HG03159 (cell line): ENCODE results near the gene GDPD2.

Experiments used
- ATAC-seq: cut with Tn5 transposase; IDR thresholded peaks from one replicate; pipeline ENCODE4 v1.9.1; 2021; ENCODE audit warnings: mild to moderate bottlenecking, moderate library complexity; ENCODE audit not compliant: unreplicated experiment

GDPD2 gene

DNA sequence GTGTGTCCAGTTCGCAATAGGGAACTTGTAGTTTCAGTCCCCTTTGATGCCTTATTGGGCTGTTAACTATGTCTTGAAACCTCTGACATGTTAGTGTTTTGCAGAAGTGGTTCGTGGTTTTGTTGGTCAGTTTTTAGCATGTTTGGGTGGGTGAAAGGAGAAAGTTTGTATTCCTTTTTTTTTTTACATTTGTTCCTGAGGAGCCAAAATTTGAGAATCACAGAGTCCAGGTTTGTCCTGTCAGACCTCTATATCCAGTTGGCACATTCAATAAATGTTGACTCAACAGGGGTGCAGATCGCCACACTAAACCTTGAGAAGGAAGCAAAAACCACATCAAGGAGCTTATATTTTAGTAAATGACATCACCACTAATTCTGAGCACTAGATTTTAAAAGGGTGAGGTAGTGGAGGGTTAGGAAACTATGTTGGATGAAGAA, 47.8 kb downstream of the GDPD2 start:
- peak; percentile 57 for ATAC-seq

DNA sequence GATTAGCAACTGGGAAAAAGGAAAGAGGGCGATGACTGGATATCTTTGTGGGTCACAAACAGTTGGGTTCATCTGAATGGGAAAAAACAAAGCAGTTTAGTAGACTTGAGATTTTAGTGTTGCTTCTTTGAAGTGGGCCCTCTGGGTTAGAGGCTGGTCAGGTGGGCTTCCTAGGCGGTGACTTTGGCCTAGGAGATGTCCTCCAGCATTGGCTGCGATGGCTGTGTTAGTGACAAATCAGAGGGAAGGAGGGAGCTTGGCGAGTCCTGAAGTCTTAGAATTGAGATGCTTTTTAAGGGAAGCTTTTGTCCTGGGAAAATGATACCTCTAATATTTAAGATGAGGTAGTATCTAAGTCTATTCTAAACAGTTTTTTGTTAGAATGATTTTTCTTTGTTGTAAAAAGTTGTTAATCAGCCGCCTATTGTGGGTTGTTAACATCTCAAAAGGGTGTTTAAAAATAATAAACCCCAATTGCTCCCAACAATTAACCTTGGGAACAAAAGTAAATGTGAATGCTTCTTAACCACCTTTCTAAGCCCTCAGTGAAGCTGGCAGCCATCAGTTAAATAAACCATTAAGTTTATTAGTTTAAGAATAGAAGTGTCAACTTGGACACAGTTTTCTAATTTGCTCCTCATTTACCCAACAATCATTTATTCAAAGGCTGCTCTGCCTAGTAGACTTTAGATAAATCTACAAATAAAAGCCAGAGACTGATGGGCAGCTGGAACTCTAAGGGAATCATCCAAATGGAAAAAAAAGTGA, 53.2 kb downstream of the GDPD2 start:
- ATAC-seq = no peak

DNA sequence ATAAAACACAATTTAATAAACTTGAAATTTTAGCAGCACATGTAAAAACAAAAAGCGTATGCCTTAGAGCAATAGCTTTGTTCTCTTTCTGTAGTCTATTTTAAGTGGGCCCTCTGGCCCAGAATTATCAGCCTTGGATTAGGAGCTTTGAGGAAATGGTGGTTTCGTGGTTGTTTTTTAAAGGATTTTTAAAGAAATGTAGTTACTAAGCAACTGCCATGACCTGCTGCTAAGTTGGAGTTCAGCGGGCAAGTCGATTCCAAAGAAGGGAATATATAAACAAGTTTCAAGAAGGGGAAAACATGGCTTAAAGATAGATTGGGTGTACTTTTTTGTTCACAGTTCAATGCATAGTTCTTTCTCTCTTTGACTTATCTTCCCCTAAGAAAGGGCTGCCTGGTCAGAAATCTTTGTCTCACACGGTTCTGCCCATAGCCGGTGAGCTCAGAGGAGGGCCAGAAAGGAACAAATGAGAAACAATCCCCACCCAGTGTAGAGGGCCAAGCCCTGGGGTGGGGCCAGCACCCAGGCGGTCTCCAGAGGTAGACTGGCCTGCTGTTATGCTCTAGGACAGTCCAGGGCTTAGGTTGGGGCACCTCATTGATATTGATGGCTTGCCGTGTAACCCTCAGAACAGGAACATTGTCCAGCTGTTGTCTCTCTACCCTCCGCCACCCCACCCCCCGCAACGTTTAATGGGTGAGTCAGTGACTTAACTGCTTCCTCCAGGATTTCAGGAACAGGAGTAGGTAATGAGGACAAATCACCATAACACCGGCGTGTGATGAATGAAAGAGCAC, 54.0 kb downstream of the GDPD2 start:
- no peak for ATAC-seq

DNA sequence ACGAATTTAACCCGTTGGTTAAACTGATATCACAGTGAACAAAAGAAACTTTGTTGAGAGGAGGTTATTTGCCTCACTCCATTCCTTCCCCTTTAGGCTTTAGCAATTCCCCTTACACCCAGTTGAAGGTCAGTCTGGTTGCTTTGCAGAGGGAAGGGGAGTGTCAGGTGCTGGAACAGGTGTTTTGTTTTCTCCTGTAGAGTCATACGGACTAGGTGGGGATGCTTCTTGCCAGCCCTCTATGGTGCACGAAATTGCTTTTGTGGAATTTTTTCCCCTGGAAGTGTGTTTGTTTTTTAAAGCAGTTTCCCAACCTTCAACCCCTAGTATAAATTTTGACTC, 54.6 kb downstream of the GDPD2 start:
- ATAC-seq = no peak

DNA sequence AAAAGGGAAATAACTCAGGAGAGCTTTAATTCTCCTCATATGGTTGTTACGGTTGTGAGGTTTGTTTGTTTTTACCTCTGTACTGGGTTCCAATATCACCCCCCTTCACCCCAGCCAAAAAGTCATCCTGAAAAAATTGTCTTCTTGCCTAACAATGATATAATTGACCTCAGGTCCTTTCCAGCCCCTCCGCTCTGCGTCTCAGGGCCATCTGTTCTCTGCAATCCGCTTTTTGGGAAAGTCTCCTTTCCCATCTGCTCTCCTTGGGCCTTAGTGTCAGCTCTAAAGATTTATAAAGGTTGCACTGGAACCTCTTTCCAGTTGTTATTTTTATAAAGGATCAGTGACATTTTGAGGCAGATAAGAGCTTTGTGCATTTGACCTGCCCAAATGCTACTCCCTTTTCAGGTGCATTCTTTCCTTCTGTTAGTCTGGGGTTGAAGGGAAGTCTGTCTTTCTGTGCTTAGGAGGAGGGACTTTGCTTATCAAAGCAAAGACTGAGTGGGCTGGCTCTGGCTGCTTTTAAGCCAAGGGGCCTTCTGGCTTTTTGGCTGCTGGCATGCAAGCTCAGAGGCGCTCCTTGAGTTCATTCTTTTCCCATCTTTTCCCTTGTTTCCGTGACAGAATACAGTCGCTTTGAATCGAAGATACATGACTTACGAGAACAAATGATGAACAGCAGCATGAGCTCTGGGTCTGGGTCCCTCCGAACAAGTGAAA, 55.6 kb downstream of the GDPD2 start:
- no peak for ATAC-seq

DNA sequence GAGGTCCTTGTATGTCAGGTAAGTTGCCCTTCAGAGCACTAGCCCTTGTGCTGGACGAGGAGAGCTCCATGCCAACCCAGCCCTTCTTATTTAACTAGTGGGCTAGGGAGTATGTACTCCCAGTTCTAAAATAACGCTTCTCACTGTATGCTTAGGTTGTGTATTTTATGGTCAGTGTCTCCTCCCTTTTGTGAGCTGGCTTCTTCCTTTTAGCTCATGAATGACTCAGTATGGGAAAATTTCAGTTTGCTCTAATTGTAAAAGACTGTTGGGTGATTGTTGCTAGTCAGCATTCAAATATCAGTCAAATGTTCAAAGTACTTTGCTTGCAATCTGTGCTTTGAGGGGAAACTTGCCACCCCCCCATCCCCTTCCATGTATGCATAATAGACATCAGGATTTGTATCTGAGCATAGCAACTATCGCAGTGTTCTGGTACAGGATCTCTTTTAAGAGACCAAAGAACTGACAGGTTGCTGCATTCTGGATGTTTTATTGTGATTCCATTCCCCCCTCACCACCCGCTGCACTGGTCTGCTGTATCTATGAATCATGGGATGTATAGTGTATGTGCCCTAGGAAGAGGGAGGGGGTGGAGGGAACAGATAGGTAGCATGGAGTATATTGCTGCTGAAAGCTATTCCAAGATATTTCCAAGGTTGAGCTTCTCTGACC, 56.3 kb downstream of the GDPD2 start:
- ATAC-seq = no peak

DNA sequence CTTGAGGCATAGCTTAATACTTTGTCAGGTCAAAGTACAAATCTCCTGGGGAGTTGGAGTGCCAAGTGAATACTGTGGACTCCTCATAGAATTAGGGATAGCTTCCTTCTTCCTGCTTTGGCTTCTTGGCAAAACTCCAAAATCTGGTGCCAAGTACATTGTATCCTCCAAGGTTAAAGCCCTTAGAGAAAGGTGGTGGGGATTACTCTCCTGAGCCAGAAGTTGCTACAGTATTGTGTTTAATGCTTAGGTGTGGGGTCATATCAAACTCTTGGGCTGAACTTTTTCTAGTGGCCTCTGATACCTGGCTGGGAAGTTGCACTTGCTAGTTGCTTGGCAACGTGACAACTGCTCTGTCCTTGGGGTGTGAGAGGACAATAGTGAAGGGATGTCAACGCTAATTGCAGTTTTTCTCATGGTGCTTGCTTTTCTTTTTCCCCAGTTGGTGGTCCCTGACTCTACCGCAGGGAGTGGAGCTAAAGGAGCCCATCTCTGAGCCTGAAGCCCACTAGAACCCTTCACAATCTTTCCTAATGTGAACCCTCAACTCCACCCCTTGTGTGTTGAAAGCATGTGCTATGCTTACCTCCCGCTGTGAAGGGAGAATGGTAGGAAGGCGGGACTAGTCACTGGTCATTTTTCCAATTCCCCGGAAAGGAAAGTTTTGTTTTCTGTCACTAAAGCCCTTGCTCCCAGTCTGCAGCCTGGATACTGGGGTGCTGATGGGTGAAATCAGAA, 57.0 kb downstream of the GDPD2 start:
- ATAC-seq = no peak

DNA sequence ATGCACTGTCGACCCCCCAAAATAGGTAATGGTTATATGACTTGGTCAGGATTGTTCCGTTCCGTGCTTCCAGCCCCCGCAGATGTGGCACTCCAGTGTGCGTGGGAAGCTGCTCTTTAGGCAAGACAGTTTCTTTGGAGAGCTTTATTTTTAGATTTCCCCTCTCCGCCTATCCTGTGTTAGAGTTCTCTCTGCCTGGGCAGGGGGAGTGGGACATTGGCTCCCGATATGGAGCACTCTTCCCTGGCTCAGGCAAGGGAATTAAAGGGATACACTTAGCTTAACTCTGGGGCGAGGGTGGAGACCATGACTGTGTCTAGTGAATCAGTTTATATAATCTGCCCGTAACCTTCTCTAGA, 57.5 kb downstream of the GDPD2 start:
- no peak for ATAC-seq

DNA sequence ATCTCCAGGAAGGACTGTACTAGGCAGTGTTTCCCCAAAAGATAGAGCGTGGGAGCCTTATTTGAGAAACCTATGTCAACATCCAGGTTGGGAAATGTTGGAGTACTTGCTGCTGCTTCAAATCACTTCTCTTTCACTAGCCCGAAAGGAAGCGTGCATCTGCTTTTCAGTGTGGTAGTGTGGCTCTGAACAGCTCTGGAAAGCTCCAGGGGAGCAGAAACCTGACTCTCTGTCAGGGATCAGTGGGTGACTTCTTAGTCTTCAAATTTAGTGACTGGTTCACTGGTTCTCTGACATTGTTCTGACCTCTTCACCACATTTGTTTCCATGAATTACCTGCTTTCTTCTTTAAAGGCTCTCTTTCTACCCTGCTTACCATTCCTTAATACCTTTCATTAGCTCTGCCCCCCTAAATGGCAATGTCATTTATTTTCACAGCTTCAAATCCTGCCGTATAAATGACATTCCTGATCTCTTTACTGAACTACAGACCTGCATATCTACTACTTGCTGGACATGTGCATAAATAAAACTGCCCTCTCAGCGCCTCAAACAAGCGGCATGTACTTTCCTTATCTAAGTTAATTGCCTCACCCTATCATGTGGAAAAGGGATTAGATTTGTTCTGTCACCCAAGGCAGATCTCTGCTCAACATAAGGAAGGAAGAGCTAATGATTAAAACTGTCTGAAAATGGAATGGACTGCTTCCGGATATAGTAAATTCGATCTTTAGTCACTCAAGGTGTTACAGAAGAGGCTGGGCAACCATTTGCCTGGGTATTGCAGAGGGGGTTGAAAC, 58.6 kb downstream of the GDPD2 start:
- no peak for ATAC-seq

DNA sequence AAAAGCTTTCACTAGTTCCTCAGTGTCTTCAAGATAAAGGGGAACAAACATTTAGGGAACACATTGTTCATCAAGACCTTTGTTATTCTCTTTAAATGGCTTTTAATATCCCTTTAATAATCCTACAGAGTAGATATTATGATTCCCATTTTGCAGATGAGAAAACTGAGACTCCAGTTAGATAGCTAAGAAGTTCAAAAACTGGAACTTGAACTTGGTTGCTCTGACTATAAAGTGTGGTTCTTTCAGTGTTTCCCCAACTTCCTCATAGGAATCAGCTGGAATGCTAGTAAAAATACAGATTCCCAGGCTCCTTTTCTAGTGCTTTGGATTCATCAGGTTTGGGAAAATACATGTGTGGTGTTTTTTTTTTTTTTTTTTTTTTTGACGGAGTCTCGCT, 59.2 kb downstream of the GDPD2 start:
- ATAC-seq = no peak
